HG02840 (cell line): ENCODE results near the gene CFAP206.

Experiments used
- ATAC-seq: cut with Tn5 transposase; IDR thresholded peaks from one replicate; pipeline ENCODE4 v1.9.1; 2021; ENCODE audit warnings: mild to moderate bottlenecking, moderate library complexity, moderate number of reproducible peaks; ENCODE audit not compliant: unreplicated experiment, low FRiP score

Gene CFAP206

DNA sequence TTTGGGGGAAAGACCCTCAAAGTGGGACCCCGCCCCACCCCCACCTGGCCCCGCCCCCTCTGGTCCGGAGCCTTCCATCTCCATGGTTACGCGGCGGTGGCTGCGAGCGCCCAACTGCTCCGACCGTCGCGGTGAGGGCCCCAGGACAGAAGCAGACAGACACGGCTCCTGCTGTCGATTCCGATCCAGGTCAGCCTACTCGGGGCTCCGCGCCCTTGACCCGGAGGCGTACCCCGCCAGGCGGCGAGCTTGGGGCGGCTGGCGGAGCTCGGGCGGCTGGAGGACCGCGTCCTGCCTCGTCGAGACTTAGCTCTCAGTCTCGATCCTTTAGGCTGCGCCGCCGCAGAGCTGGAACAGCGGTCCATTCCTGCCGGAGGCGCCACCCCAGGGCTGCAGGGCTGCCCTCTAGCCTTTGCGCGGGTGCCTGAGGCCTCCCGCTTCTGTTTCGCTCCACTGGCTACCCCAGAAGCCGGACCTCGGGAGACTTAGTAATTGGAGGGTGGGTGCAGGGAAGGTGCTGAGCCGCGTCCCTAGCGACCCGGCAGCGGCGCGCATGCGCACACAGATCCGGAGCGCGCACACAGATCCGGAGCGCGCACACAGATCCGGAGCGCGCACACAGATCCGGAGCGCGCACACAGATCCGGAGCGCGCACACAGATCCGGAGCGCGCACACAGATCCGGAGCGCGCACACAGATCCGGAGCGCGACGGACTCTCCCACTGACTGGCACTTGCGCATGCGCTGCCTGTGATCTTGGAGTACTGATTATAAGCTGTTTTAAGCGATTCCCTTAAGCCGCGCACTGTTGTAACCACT is at the start of gene CFAP206:
CFAP206 (plus strand) TSS at position 72 of the 820 bp plus-strand sequence. CDS start 1,868 bp downstream, outside the sequence.
- ATAC-seq = peak; percentile 90

- ATAC-seq = no peak
Measured at GRCh38 chr6:87364602-87365252, 43.0 kb upstream of the CFAP206 start.

- no peak for ATAC-seq
Measured at GRCh38 chr6:87366072-87366827, 41.5 kb upstream of the CFAP206 start.

GRCh38 chr6:87366899-87367298 is 40.9 kb upstream of the CFAP206 start:
- no peak for ATAC-seq

DNA sequence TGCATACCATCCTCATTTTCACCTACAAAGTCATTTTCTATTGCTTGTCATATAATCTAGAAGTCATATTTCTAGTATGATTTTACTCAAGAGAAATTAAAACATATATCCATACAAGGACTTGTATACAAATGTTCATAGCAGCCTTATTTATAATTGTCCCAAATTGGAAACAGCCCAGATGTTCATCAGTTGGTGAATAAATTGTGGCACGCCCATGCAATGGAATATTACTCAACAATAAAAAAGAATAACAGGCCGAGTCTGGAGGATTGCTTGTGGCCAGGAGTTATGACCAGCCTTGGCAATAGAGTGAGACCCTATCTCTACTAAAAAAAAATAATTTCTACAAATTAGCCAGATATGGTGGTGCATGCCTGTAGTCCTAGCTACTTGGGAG is 34.4 kb upstream of the CFAP206 start:
- no peak for ATAC-seq

- ATAC-seq = no peak
Measured at GRCh38 chr6:87375315-87375714, 32.5 kb upstream of the CFAP206 start.

GRCh38 chr6:87376643-87377042 is 31.1 kb upstream of the CFAP206 start:
- ATAC-seq = no peak

DNA sequence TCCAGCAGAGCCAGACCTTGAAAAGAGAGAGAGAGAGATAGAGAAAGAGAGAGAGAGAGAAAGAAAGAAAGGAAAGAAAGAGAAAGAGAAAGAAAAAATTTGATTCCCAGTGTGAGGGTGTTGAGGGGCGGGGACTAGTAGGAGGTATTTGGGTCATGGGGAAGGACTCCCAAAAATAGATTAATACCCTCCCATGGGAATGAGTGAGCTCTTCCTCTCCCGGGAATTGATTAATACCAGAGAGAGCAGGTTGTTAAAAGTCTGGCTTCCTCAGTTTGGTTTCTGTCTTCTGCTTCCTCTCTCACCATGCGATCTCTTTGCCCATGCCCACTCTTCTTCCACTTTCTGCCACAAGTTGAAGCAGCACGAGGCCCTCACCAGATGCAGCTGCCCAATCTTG is 28.8 kb upstream of the CFAP206 start:
- ATAC-seq = no peak

DNA sequence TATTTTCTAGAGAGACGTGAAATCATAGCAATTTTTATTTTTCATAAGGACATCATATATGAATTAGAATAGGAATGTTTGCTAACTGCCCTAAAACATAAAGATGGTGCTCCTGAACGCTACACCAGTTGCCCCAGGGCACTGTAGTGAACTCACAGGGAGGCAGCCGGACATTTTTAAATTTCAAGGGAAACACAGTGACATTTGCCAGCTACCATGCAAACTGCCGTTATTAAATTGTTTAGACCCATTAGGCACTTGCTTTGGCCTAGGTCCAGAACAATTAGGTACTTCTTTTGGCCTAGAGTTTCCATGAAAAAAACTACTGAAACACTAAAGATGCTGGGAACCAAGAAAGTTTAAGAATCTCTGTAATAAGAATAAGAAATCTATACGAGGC is 24.9 kb upstream of the CFAP206 start:
- no peak for ATAC-seq

DNA sequence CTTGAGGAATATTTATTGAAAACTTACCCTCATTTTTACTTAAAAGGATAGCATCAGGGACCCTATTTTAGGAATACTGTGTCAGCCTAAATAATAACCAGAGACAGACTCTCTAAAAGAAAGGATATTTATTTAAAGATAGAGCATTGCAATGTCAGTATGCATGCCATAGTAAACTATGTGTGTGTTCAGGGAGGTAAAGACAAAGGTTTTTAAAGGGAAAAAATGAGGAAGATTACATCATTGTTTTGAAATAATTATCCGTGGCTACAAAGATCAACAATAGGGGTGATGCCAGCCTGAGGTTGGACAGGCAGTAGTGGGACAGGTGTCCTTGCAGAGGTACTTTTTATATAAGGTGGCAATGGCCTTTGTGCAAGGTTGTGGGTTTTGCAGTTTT is 23.7 kb upstream of the CFAP206 start:
- no peak for ATAC-seq

- no peak for ATAC-seq
Measured at GRCh38 chr6:87384449-87384848, 23.3 kb upstream of the CFAP206 start.

GRCh38 chr6:87391334-87391733 is 16.4 kb upstream of the CFAP206 start:
- ATAC-seq = no peak

GRCh38 chr6:87393026-87393622 is 14.6 kb upstream of the CFAP206 start:
- peak; percentile 68 for ATAC-seq

- no peak for ATAC-seq
Measured at GRCh38 chr6:87395431-87395830, 12.3 kb upstream of the CFAP206 start.

DNA sequence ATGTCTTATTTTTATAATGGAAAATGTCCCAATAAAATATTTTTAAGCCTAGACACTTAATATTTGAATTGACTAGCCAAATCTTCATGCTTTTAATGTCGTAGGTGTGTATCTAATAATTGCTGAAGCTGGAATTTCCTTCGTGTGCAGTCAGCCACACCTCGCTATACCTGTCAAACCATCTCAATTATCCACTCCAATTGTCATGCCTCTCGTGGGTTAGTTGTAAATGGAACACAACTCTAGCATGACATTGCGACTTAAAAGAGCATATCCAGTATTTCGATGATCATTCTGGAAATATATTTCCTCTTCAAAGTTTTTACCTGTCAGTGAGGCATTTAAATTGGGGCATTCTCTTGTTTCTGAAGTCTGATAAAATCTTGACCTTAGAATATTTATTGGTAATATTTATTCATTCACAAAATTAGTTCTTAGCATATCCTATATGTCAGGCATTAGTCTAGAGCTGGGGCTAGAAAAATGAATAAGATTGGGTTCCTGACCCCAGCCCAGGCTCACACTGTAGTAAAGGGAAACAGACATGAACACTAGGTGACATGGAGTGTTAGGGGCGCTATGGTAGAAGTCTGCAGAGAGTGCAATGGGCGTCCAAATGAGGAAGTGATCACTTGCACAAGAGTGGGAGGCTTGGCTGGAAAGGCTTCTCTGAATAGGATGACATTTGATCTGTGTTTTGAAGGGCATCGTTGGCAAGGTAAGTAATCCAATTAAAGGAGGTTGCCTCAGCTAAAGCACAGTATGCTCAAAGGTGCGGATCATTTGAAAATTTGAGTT is 11.0 kb upstream of the CFAP206 start:
- peak; percentile 49 for ATAC-seq

DNA sequence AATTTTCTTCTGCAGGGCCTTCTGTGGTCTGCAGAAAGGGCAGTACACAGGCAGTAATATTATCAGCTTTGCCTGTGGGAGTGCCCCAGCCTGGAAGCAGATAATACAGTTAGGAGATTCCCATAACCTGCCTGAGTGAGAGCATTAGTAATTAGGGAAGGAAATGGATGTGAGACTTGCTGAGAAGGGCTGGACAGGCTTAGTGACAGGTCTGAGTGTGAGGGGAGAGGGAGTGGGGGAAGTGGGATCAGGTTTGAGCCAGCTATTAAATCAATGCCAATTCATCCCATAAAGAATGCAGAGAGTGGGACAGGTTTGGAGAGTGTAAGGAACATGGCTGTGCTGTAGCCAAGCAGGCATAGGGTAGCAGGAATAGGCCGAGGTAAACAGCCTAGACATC is 10.1 kb upstream of the CFAP206 start:
- ATAC-seq = no peak

- ATAC-seq = no peak
Measured at GRCh38 chr6:87401832-87402231, 5.9 kb upstream of the CFAP206 start.

GRCh38 chr6:87407561-87407900 is 241 bp upstream of the CFAP206 start:
- no peak for ATAC-seq

DNA sequence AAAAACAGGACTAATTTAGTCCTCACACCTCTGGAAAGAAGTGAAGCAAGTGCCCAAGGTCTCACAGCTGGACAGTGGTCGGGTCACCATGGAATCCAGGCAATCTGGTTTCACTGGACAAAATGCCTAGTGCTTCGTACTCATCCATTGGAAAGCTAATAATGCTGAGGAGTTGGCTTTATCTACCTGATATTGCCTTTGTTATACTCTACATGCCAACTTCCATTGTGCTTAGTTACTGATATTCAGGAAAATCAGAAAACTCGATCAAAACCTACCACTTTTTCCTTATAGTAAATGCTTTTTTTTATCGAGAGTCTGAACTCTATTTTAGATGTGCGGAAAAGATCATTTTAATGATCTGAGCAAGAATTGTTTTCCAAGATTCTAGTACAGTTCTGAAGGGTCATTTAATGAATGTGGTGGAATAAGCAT is 966 bp downstream of the CFAP206 start:
- ATAC-seq = no peak

- no peak for ATAC-seq
Measured at GRCh38 chr6:87419266-87419665, 11.5 kb downstream of the CFAP206 start.
